ENCODE measurements around the gene EWSR1. TPM values are rescaled to one million over a fixed set of nuclear protein-coding genes. Genes with fewer than 3 reads are reported as not detected.
A peak's percentile ranks its signal among the peaks of the same experiment; 100 is the strongest.

EWSR1 gene
- total and polyA plus RNA-seq, 2 experiments from 2014 or later = 391 to 427 TPM

DNA sequence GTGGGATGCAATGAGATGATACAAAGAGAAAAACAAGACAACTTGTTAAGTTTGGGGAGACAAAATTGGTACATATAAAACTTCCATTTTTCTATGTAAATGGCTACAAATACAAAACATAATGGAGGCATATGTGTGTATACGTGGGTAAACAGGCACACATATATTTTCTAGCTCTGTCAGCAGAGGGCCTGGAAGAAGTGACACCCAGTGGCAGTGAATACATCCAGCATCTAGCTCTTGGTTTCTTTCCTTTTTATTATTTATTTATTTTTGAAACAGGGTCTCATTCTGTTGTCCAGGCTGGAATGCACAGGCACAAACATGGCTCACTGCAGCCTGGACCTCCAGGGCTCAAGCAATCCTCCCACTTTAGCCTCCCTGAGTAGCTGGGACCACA, 52.5 kb downstream of the EWSR1 start:
- Histone ChIP-seq H3K27ac (ENCODE audit: low read depth) (no peak overlapping the region), H4K20me1 (replicated peaks; ENCODE audit: insufficient read depth) (no peaks in the 10 kb centered on the region), H3K4me1 (ENCODE audit: insufficient read depth) (no peaks in the 10 kb centered on the region), H3K27me3 (ENCODE audit: insufficient read depth) (peaks cover 24% of the 10 kb centered on the region), H3K4me2 (no peak overlapping the region), H2AFZ (no peak overlapping the region), H3K79me2 (replicated peaks; ENCODE audit: insufficient read depth) (no peaks in the 10 kb centered on the region), H3K9me2 (ENCODE audit: insufficient read depth) (no peaks in the 10 kb centered on the region), H3F3A (replicated peaks; ENCODE audit: low read depth) (0 out of 2 replicates have a peak, but pooled peaks cover 9% of the 10 kb centered on the region), H3K36me3 (ENCODE audit: insufficient read depth) (no peaks in the 10 kb centered on the region), H3K4me3 (no peak overlapping the region)
- H3K27ac Mint-ChIP-seq = no peak overlapping the region
- no peak for DNase-seq (ENCODE audit: low spot score)
- H3K9me3 Mint-ChIP-seq = peaks cover 6% of the 10 kb centered on the region
- H3K4me1 Mint-ChIP-seq = peaks cover 3% of the 10 kb centered on the region; the same call in 1 of the 3 replicates
- no peaks in the 10 kb centered on the region; the same call in 2 of the 3 replicates for H3K36me3 Mint-ChIP-seq (ENCODE audit: low read depth)
- no peak for ATAC-seq
- no peak for TF ChIP-seq NANOG (IDR thresholded peaks at IDR 0.05; ENCODE audit: borderline replicate concordance)
- TF ChIP-seq, protein P1, sequence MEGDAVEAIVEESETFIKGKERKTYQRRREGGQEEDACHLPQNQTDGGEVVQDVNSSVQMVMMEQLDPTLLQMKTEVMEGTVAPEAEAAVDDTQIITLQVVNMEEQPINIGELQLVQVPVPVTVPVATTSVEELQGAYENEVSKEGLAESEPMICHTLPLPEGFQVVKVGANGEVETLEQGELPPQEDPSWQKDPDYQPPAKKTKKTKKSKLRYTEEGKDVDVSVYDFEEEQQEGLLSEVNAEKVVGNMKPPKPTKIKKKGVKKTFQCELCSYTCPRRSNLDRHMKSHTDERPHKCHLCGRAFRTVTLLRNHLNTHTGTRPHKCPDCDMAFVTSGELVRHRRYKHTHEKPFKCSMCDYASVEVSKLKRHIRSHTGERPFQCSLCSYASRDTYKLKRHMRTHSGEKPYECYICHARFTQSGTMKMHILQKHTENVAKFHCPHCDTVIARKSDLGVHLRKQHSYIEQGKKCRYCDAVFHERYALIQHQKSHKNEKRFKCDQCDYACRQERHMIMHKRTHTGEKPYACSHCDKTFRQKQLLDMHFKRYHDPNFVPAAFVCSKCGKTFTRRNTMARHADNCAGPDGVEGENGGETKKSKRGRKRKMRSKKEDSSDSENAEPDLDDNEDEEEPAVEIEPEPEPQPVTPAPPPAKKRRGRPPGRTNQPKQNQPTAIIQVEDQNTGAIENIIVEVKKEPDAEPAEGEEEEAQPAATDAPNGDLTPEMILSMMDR (conservative IDR thresholded peaks at IDR 0.05; ENCODE audit: low read depth in 2 of 2) = peak in 1 of 2 experiments; percentile 22; a peak in 2 of 4 replicates
- H3K27me3 Mint-ChIP-seq (ENCODE audit: insufficient read depth, low read depth, poor library complexity) = peaks cover 26% of the 10 kb centered on the region
- H3K4me3 Mint-ChIP-seq = no peak overlapping the region

DNA sequence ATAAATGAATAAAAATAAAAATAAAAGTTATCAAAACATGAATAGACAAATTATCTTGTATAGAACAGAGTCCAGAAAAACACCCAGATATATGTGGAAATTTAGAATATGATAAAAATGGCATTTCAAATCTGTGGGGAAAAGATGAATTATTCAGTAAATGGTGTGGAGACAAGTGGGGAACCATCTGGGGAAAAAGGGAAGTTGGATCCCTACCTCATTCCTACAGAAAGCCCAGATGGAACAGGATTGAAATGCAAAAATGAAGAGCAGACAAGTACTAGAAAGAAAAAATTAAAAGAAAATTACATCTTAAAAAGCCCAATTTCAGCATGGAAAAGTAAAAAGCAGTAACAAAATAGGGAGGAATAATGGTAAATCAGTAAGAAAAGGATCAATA, 55.6 kb downstream of the EWSR1 start:
- no peaks in the 10 kb centered on the region for H3K4me1 Mint-ChIP-seq
- Histone ChIP-seq H3K79me2 (replicated peaks; ENCODE audit: insufficient read depth) (no peaks in the 10 kb centered on the region), H3K4me3 (no peak overlapping the region), H3K27ac (ENCODE audit: low read depth) (no peak overlapping the region), H3F3A (replicated peaks; ENCODE audit: low read depth) (no peaks in the 10 kb centered on the region), H3K27me3 (ENCODE audit: insufficient read depth) (no peaks in the 10 kb centered on the region), H2AFZ (no peak overlapping the region), H3K4me2 (no peak overlapping the region), H4K20me1 (replicated peaks; ENCODE audit: insufficient read depth) (no peaks in the 10 kb centered on the region), H3K4me1 (ENCODE audit: insufficient read depth) (no peaks in the 10 kb centered on the region), H3K9me2 (ENCODE audit: insufficient read depth) (no peaks in the 10 kb centered on the region), H3K36me3 (ENCODE audit: insufficient read depth) (no peaks in the 10 kb centered on the region)
- H3K4me3 Mint-ChIP-seq = no peak overlapping the region
- ATAC-seq = no peak
- no peaks in the 10 kb centered on the region for H3K9me3 Mint-ChIP-seq
- peaks cover 3% of the 10 kb centered on the region; the same call in 1 of the 3 replicates for H3K36me3 Mint-ChIP-seq (ENCODE audit: low read depth)
- TF ChIP-seq ZNF114 (CRISPR knock-in tag; IDR thresholded peaks at IDR 0.05) (no peak), POLR2AphosphoS5 (IDR thresholded peaks at IDR 0.05; ENCODE audit: low read depth) (no peak), NANOG (IDR thresholded peaks at IDR 0.05; ENCODE audit: borderline replicate concordance) (no peak), EZH2 (IDR thresholded peaks at IDR 0.05; ENCODE audit: low read depth, unreplicated experiment) (no peak), CREB1 (CRISPR knock-in tag; IDR thresholded peaks at IDR 0.05; ENCODE audit: low read depth) (no peak)
- TF ChIP-seq, protein P2, sequence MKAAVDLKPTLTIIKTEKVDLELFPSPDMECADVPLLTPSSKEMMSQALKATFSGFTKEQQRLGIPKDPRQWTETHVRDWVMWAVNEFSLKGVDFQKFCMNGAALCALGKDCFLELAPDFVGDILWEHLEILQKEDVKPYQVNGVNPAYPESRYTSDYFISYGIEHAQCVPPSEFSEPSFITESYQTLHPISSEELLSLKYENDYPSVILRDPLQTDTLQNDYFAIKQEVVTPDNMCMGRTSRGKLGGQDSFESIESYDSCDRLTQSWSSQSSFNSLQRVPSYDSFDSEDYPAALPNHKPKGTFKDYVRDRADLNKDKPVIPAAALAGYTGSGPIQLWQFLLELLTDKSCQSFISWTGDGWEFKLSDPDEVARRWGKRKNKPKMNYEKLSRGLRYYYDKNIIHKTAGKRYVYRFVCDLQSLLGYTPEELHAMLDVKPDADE (IDR thresholded peaks at IDR 0.05) = no peak
- TF ChIP-seq, protein P3, sequence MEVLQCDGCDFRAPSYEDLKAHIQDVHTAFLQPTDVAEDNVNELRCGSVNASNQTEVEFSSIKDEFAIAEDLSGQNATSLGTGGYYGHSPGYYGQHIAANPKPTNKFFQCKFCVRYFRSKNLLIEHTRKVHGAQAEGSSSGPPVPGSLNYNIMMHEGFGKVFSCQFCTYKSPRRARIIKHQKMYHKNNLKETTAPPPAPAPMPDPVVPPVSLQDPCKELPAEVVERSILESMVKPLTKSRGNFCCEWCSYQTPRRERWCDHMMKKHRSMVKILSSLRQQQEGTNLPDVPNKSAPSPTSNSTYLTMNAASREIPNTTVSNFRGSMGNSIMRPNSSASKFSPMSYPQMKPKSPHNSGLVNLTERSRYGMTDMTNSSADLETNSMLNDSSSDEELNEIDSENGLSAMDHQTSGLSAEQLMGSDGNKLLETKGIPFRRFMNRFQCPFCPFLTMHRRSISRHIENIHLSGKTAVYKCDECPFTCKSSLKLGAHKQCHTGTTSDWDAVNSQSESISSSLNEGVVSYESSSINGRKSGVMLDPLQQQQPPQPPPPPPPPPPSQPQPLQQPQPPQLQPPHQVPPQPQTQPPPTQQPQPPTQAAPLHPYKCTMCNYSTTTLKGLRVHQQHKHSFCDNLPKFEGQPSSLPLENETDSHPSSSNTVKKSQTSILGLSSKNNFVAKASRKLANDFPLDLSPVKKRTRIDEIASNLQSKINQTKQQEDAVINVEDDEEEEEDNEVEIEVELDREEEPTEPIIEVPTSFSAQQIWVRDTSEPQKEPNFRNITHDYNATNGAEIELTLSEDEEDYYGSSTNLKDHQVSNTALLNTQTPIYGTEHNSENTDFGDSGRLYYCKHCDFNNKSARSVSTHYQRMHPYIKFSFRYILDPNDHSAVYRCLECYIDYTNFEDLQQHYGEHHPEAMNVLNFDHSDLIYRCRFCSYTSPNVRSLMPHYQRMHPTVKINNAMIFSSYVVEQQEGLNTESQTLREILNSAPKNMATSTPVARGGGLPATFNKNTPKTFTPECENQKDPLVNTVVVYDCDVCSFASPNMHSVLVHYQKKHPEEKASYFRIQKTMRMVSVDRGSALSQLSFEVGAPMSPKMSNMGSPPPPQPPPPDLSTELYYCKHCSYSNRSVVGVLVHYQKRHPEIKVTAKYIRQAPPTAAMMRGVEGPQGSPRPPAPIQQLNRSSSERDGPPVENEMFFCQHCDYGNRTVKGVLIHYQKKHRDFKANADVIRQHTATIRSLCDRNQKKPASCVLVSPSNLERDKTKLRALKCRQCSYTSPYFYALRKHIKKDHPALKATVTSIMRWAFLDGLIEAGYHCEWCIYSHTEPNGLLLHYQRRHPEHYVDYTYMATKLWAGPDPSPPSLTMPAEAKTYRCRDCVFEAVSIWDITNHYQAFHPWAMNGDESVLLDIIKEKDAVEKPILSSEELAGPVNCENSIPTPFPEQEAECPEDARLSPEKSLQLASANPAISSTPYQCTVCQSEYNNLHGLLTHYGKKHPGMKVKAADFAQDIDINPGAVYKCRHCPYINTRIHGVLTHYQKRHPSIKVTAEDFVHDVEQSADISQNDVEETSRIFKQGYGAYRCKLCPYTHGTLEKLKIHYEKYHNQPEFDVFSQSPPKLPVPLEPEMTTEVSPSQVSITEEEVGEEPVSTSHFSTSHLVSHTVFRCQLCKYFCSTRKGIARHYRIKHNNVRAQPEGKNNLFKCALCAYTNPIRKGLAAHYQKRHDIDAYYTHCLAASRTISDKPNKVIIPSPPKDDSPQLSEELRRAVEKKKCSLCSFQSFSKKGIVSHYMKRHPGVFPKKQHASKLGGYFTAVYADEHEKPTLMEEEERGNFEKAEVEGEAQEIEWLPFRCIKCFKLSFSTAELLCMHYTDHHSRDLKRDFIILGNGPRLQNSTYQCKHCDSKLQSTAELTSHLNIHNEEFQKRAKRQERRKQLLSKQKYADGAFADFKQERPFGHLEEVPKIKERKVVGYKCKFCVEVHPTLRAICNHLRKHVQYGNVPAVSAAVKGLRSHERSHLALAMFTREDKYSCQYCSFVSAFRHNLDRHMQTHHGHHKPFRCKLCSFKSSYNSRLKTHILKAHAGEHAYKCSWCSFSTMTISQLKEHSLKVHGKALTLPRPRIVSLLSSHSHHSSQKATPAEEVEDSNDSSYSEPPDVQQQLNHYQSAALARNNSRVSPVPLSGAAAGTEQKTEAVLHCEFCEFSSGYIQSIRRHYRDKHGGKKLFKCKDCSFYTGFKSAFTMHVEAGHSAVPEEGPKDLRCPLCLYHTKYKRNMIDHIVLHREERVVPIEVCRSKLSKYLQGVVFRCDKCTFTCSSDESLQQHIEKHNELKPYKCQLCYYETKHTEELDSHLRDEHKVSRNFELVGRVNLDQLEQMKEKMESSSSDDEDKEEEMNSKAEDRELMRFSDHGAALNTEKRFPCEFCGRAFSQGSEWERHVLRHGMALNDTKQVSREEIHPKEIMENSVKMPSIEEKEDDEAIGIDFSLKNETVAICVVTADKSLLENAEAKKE (CRISPR knock-in tag; IDR thresholded peaks at IDR 0.05) = no peak
- no peak for DNase-seq (ENCODE audit: low spot score)
- peaks cover 5% of the 10 kb centered on the region for H3K27me3 Mint-ChIP-seq (ENCODE audit: insufficient read depth, low read depth, poor library complexity)
- H3K27ac Mint-ChIP-seq = no peak overlapping the region

Measured in GM23338 (cell line).